GM19025 (cell line): ENCODE measurements around the gene FAM216B.
A peak's percentile ranks its signal among the peaks of the same experiment; 100 is the strongest.
"Not testable (repeated sequence)": the region's sequence is repeated elsewhere in the genome, so short reads cannot be mapped to it uniquely, and the experiment has no call there.

Experiments used
- ATAC-seq: cut with Tn5 transposase; IDR thresholded peaks from one replicate; pipeline ENCODE4 v1.9.1; 2021; ENCODE audit warnings: mild to moderate bottlenecking, low read depth, moderate library complexity; ENCODE audit not compliant: unreplicated experiment

FAM216B gene

GRCh38 chr13:42781352-42781751, at the start of gene FAM216B:
TSS of gene FAM216B (plus strand) at chr13:42781584. CDS start at chr13:42784068, 2,484 bp downstream.
- ATAC-seq = no peak

- no peak for ATAC-seq
Observed at GRCh38 chr13:42732073-42732472, 49.3 kb upstream of the FAM216B start.

- ATAC-seq = no peak
Observed at GRCh38 chr13:42733046-42733445, 48.3 kb upstream of the FAM216B start.

GRCh38 chr13:42735010-42735409, 46.4 kb upstream of the FAM216B start:
- ATAC-seq = no peak

- no peak for ATAC-seq
Observed at GRCh38 chr13:42740753-42741152, 40.6 kb upstream of the FAM216B start.

DNA sequence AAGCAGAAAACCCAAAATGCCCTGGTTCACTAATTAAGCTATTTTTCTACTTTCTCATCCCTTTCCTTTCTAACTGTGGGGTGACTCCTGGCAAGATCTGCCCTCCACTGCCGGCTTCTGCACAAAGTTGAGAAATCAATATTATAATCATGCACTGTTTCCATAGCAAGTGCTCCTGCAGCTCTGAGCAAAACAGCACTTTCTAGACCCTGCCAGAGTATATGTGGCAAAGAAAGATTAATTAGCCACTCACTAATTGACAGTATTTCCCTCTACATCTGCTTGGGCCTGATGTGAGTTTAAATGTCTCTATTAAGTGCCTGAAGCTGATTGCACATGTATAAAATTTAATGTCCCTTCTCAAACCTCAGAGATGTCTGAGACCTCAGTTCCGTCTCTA, 39.5 kb upstream of the FAM216B start:
- ATAC-seq = no peak

DNA sequence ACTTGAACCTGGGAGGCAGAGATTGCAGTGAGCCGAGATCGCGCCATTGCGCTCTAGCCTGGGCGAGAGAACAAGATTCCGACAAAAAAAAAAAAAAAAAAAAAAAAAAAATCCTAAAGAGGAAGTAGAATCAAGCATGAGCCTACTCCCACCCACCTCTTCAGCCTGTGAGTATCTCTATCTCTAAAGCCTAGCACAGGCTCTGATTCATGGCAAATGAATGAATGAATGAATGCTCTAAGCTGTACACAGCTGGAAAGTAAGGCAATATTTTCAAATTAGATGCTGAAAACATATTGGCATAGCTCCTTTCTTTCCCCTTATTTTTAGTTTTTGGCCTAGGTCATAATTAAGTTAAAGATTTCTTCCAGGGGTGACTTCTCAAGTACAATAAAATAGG, 35.7 kb upstream of the FAM216B start:
- no peak for ATAC-seq

- no peak for ATAC-seq
Observed at GRCh38 chr13:42746866-42747265, 34.5 kb upstream of the FAM216B start.

GRCh38 chr13:42747399-42747873, 33.9 kb upstream of the FAM216B start:
- ATAC-seq = no peak

- ATAC-seq = no peak
Observed at GRCh38 chr13:42750794-42751193, 30.6 kb upstream of the FAM216B start.

GRCh38 chr13:42751693-42752092, 29.7 kb upstream of the FAM216B start:
- ATAC-seq = peak; percentile 63

GRCh38 chr13:42752731-42753130, 28.7 kb upstream of the FAM216B start:
- no peak for ATAC-seq

GRCh38 chr13:42753697-42754096, 27.7 kb upstream of the FAM216B start:
- ATAC-seq = no peak

GRCh38 chr13:42754801-42755510, 26.4 kb upstream of the FAM216B start:
- ATAC-seq = no peak

DNA sequence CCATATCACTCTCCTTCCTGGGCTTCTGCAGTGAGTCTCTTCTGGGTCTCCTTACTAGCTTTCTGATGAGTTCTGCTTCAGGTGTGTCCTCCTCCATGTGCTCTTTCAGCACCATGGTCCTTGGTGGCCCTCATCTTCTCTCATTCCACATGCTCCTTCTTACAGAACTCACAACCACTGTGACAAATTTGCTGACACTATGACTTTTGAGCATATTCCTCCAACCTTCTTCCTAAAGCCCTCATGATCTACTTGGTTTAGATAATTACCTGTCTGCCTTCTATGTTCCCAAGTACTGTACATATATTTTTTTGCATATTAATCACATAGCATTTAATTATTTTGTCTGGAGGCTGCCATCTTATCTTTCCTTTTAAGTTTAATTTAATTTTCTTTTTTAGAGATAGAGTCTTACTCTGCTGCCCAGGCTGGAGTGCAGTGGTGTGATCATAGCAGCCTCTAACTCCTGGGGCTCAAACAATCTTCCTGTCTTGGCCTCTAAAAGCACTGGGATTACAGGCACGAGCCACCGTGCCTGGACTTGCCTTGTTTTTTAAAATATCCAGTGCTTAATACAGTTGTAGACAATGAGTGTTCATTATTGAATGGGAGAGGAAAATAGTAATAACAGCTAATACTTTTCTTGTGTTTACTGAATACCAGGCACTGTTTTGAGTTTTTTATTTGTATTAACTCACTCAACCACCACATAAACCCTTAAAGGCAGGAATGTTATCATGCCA, 23.5 kb upstream of the FAM216B start:
- no peak for ATAC-seq

- no peak for ATAC-seq
Observed at GRCh38 chr13:42758515-42758914, 22.9 kb upstream of the FAM216B start.

DNA sequence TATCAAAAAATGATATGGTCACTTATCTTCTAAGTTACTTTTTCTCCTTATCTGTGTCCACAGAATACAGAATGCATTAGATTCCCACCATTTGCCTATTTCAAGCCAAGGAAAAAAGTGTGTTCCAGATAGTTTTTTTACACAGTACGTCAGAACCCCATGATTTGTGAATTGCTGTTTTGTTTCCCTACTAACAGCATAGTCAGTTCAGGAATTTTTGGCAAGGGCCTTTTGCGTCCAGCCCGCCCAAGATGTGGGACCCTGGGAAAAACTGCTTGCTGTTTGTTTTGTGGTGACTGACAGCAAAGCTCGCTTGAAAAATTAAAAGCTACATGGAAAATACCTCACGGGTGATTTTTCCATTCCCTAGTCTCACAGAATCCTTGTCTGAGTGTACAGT, 20.4 kb upstream of the FAM216B start:
- ATAC-seq = no peak

GRCh38 chr13:42762251-42762650, 19.1 kb upstream of the FAM216B start:
- no peak for ATAC-seq

- no peak for ATAC-seq
Observed at GRCh38 chr13:42762917-42763316, 18.5 kb upstream of the FAM216B start.

DNA sequence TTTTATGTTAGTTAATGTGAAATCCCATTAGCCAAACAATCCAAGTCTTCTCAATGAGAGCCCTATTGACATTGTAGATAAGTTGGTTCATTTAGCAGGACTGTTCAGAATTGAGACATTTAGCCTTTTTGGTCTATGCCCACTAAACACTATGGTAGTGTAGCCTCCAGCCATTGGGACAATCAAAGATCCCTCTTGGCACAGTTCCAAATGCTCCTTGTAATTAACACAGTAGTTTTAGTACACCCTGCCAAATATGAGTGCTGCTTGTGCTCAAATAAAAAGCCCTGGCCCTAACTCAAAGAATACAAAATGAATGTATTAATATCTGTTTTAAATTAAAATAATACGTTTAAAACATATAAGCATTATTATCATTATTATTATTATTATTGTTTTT, 15.4 kb upstream of the FAM216B start:
- ATAC-seq = no peak

- no peak for ATAC-seq
Observed at GRCh38 chr13:42769650-42770049, 11.7 kb upstream of the FAM216B start.

GRCh38 chr13:42776558-42776957, 4.8 kb upstream of the FAM216B start:
- not testable (repeated sequence) for ATAC-seq
